ENCODE data around the gene OR8B12. TPM values are rescaled to one million over a fixed set of nuclear protein-coding genes. Genes with fewer than 3 reads are reported as not detected.

Gene OR8B12
- total RNA-seq, 1 donor from 2014 or later: not detected

GRCh38 chr11:124510279-124510678 is 33.2 kb downstream of the OR8B12 start:
- Histone ChIP-seq H3K27ac (ENCODE audit: low read depth, low read length) (no peak overlapping the region), H3K4me1 (ENCODE audit: control insufficient read depth in 3 of 3, insufficient read depth in 3 of 3, low read length in 3 of 3) (no peaks in the 10 kb centered on the region), H3K9ac (ENCODE audit: low read depth in 1 of 3, low read length in 3 of 3) (no peak overlapping the region), H3K27me3 (ENCODE audit: control insufficient read depth in 3 of 3, insufficient read depth in 3 of 3, low read length in 3 of 3) (peaks cover 0 to 5% (median 0%) of the 10 kb centered on the region in 3 donors), H3K9me3 (ENCODE audit: control insufficient read depth in 3 of 3, low read length in 3 of 3) (no peaks in the 10 kb centered on the region), H3K36me3 (ENCODE audit: control insufficient read depth in 3 of 3, insufficient read depth in 3 of 3, low read length in 3 of 3) (no peaks in the 10 kb centered on the region), H3K4me3 (ENCODE audit: low read length in 3 of 3) (no peak overlapping the region)

DNA sequence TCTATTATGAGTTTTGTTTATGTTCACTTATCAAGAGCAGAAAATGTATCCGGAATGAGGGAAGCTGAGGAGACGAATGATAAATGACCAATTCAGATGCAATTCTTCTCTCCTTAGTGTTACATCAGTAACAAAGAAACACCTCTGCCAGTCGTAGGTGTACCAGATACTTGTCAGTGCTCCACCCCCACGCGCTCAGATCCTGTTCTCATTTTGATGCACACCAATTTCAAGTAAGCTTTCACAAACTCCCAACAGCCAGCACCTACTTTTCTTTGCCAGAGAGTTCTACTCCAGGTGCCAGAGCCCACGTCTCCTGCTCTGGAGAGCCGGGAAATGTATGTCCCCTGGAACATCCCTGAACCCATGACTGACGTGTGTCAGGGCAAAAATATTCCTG is 43.7 kb downstream of the OR8B12 start:
- no peak overlapping the region for H3K27ac ChIP-seq (ENCODE audit: low read depth, low read length)
- no peaks in the 10 kb centered on the region for H3K9me3 ChIP-seq (ENCODE audit: control insufficient read depth in 3 of 3, low read length in 3 of 3)
- no peaks in the 10 kb centered on the region for H3K4me1 ChIP-seq (ENCODE audit: control insufficient read depth in 3 of 3, insufficient read depth in 3 of 3, low read length in 3 of 3)
- no peak overlapping the region for H3K9ac ChIP-seq (ENCODE audit: low read depth in 1 of 3, low read length in 3 of 3)
- H3K36me3 ChIP-seq (ENCODE audit: control insufficient read depth in 3 of 3, insufficient read depth in 3 of 3, low read length in 3 of 3): no peaks in the 10 kb centered on the region
- H3K27me3 ChIP-seq (ENCODE audit: control insufficient read depth in 3 of 3, insufficient read depth in 3 of 3, low read length in 3 of 3): no peaks in the 10 kb centered on the region
- H3K4me3 ChIP-seq (ENCODE audit: low read length in 3 of 3): no peak overlapping the region

DNA sequence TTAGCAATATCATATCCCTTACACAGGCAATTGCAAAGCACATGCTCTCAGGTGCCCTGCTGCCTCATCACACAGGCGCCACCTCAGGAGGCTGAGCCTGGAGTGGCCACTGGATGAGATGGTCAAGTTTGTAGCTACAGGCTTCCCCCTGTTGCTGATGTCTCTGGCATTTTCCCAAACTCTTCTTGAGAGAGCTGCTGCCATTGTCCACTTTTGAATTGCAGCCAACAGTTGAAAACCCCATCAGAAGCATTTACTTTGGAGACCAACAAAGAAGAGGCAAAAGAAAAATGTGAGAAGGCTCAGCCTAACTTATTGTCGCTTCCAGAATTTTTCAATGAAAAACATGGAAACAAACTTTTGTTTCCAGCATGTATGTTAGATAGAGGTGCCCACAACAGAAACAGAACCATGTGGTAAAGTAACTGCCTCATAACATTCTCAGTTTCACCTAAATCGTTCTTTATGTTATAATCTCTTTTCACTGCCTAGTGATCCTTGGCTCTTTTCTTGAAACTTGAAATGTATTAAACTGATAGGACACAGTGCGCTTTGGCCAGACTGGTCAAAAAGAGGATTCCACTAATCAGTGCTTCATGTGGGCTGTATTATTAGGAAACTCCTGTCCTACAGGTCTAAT is 50.3 kb downstream of the OR8B12 start:
- Histone ChIP-seq H3K27ac (ENCODE audit: low read depth, low read length) (no peak overlapping the region), H3K9me3 (ENCODE audit: control insufficient read depth in 3 of 3, low read length in 3 of 3) (no peaks in the 10 kb centered on the region), H3K4me1 (ENCODE audit: control insufficient read depth in 3 of 3, insufficient read depth in 3 of 3, low read length in 3 of 3) (no peaks in the 10 kb centered on the region), H3K36me3 (ENCODE audit: control insufficient read depth in 3 of 3, insufficient read depth in 3 of 3, low read length in 3 of 3) (no peaks in the 10 kb centered on the region), H3K27me3 (ENCODE audit: control insufficient read depth in 3 of 3, insufficient read depth in 3 of 3, low read length in 3 of 3) (no peaks in the 10 kb centered on the region), H3K4me3 (ENCODE audit: low read length in 3 of 3) (no peak overlapping the region), H3K9ac (ENCODE audit: low read depth in 1 of 3, low read length in 3 of 3) (no peak overlapping the region)

Small RNA genes lying within 50 kb of the gene (small RNA-seq; reads per million reads assigned to genes)
- not detected for gene OR8A3P

Other genes starting within 250 kb of the OR8B12 start
- gene OR8D1, start 229.7 kb downstream of the OR8B12 start, total RNA-seq: under 0.01 TPM
- not detected for gene OR8D2, start 223.5 kb downstream of the OR8B12 start, total RNA-seq
- gene OR8B2, start 159.2 kb downstream of the OR8B12 start, total RNA-seq: not detected
- not detected for gene OR8B3, start 144.6 kb downstream of the OR8B12 start, total RNA-seq
- not detected for gene OR8B4, start 118.8 kb downstream of the OR8B12 start, total RNA-seq
- not detected for gene OR8B8, start 98.0 kb downstream of the OR8B12 start, total RNA-seq
- gene OR8A1, start 26.3 kb upstream of the OR8B12 start, total RNA-seq: not detected
- not detected for gene PANX3, start 67.8 kb upstream of the OR8B12 start, total RNA-seq
- 7.3 TPM for gene TBRG1, start 79.2 kb upstream of the OR8B12 start, total RNA-seq
- 2.1 TPM for gene SIAE, start 130.1 kb upstream of the OR8B12 start, total RNA-seq
- gene SPA17, start 130.2 kb upstream of the OR8B12 start, total RNA-seq: 2.1 TPM
- gene NRGN, start 196.3 kb upstream of the OR8B12 start, total RNA-seq: not detected
- not detected for gene VSIG2, start 208.6 kb upstream of the OR8B12 start, total RNA-seq
- gene ESAM, start 218.6 kb upstream of the OR8B12 start, total RNA-seq: 9.4 TPM